Panc1 (cell line): ENCODE results near the gene CPXM1. TPM values are rescaled to one million over a fixed set of nuclear protein-coding genes. Genes with fewer than 3 reads are reported as not detected.

Experiments
- ATAC-seq: fragments of 200-7000 bp; cut with Tn5 transposase; 2 replicates; pipeline ENCODE4 v1.9.1; 2020; ENCODE audit warnings: mild to moderate bottlenecking, moderate library complexity
- BruUV-seq: library from RNA; stranded (reverse); fragments of 400-500 nt; replicated peaks from 2 replicates; lab custom pipeline; 2021; lab: Mats Ljungman, UMichigan
- CTCF ChIA-PET: fragments of 300-600 bp; sonication (Branson Sonifier 250); formaldehyde crosslinking; loops from one replicate; lab custom pipeline; 2022; ENCODE audit warnings: antibody characterized with exemption; lab: Charles Lee
- POLR2A ChIA-PET: fragments of 300-600 bp; sonication (Branson Sonifier 250); formaldehyde crosslinking; loops from one replicate; lab custom pipeline; 2022; ENCODE audit warnings: antibody characterized with exemption; lab: Charles Lee
- DNase-seq: peaks from one replicate; pipeline ENCODE4 v3.0.0-alpha.2; 2010; ENCODE audit warnings: low read depth, low spot score
- H3K27ac ChIP-seq: 2 replicates; pipeline ENCODE4 v1.5.1; 2011; ENCODE audit warnings: mild to moderate bottlenecking, low read length, inconsistent platforms
- H3K27me3 ChIP-seq: fragments of 200-500 bp; sonication (Bioruptor generic); 2 replicates; pipeline ENCODE4 v1.6.0; 2014; ENCODE audit warnings: low read length, inconsistent platforms; ENCODE audit not compliant: control insufficient read depth, insufficient read depth
- H3K36me3 ChIP-seq: fragments of 200-500 bp; sonication (Bioruptor generic); 2 replicates; pipeline ENCODE4 v1.5.1; 2014; ENCODE audit warnings: inconsistent platforms, mild to moderate bottlenecking, low read length, moderate library complexity; ENCODE audit not compliant: control insufficient read depth, insufficient read depth
- H3K4me1 ChIP-seq: 2 replicates; pipeline ENCODE4 v1.5.1; 2011; ENCODE audit warnings: inconsistent platforms, mild to moderate bottlenecking, low read length, moderate library complexity; ENCODE audit not compliant: control insufficient read depth, insufficient read depth
- H3K4me3 ChIP-seq, 2 experiments: 2 replicates each; pipeline ENCODE4 v1.5.1; 2011 to 2012; ENCODE audit warnings: low read depth in 2 of 2, low read length in 2 of 2, mild to moderate bottlenecking in 2 of 2, inconsistent platforms in 1 of 2, moderate library complexity in 1 of 2
- H3K9me3 ChIP-seq: fragments of 200-500 bp; sonication (Bioruptor generic); 2 replicates; pipeline ENCODE4 v1.5.1; 2014; ENCODE audit warnings: low read depth, mild to moderate bottlenecking, inconsistent platforms, low read length, moderate library complexity; ENCODE audit not compliant: control insufficient read depth, insufficient read depth
- CTCF ChIP-seq: fragments of 450-650 bp; IDR thresholded peaks from 2 replicates; pipeline ENCODE4 v1.5.1; 2017; ENCODE audit warnings: mild to moderate bottlenecking
- POLR2AphosphoS5 ChIP-seq: IDR thresholded peaks from 2 replicates; pipeline ENCODE4 v1.6.1; 2012; ENCODE audit warnings: mild to moderate bottlenecking, low read depth, low read length, moderate library complexity
- REST ChIP-seq, 2 experiments: IDR thresholded peaks; 2 replicates each; pipeline ENCODE4 v1.6.1; 2011 to 2012; ENCODE audit warnings: low read depth in 2 of 2, control low read depth in 1 of 2, low read length in 1 of 2, mild to moderate bottlenecking in 1 of 2, moderate library complexity in 1 of 2; ENCODE audit not compliant: insufficient read depth in 1 of 2
- SIN3A ChIP-seq: IDR thresholded peaks from 2 replicates; pipeline ENCODE4 v1.6.1; 2012; ENCODE audit warnings: low read depth, mild to moderate bottlenecking, low read length, moderate library complexity, borderline replicate concordance; ENCODE audit not compliant: insufficient read depth
- TCF7L2 ChIP-seq: IDR thresholded peaks from 2 replicates; pipeline ENCODE4 v1.6.1; 2011; ENCODE audit warnings: mild to moderate bottlenecking, low read depth, low read length, inconsistent platforms
- in situ Hi-C: cut with HindIII; loops from 2 replicates; pipeline ENCODE4 v1.10.0; 2016; ENCODE audit warnings: low sequenced_read_pairs, low pct_unique_long_range_greater_than_20kb
- intact Hi-C: fragments of 100-400 bp; cut with micrococcal nuclease; formaldehyde crosslinking; loops from one replicate; pipeline ENCODE4 v1.10.0; 2022; ENCODE audit not compliant: unreplicated experiment
- total RNA-seq: library from RNA; stranded (reverse); gene quantifications from one replicate; pipeline ENCODE4 v1.2.1, GENCODE V29; 2021; ENCODE audit not compliant: unreplicated experiment

The CPXM1 gene
- total RNA-seq, 1 experiment from 2014 or later: not detected

GRCh38 chr20:2768632-2769015 lies 31.8 kb downstream of the CPXM1 start:
- H3K9me3 ChIP-seq: no peaks in the 10 kb centered on the region
- no peak overlapping the region for H3K27ac ChIP-seq
- no peak for DNase-seq
- ChIA-PET POLR2A (no interaction called here), CTCF (interaction anchor here (0.6 kb wide), 1 partner anchor 11 kb away, joined by 3 read pairs; no protein-coding TSS in a partner anchor)
- in situ Hi-C loops: no loop called here
- peaks cover 11% of the 10 kb centered on the region for H3K4me1 ChIP-seq
- no peaks in the 10 kb centered on the region for H3K36me3 ChIP-seq
- BruUV-seq: no TSS peak
- TF ChIP-seq CTCF (no peak), SIN3A (no peak), REST (IDR thresholded peaks at IDR 0.05; ENCODE audit: insufficient read depth in 1 of 2, low read depth in 2 of 2, low read length in 1 of 2) (no peak), TCF7L2 (no peak), POLR2AphosphoS5 (no peak)
- no peak overlapping the region for H3K4me3 ChIP-seq
- intact Hi-C loops: no loop called here
- no peaks in the 10 kb centered on the region; the same call in 1 of the 2 replicates for H3K27me3 ChIP-seq
- ATAC-seq: no peak; the same call in 1 of the 2 replicates

DNA sequence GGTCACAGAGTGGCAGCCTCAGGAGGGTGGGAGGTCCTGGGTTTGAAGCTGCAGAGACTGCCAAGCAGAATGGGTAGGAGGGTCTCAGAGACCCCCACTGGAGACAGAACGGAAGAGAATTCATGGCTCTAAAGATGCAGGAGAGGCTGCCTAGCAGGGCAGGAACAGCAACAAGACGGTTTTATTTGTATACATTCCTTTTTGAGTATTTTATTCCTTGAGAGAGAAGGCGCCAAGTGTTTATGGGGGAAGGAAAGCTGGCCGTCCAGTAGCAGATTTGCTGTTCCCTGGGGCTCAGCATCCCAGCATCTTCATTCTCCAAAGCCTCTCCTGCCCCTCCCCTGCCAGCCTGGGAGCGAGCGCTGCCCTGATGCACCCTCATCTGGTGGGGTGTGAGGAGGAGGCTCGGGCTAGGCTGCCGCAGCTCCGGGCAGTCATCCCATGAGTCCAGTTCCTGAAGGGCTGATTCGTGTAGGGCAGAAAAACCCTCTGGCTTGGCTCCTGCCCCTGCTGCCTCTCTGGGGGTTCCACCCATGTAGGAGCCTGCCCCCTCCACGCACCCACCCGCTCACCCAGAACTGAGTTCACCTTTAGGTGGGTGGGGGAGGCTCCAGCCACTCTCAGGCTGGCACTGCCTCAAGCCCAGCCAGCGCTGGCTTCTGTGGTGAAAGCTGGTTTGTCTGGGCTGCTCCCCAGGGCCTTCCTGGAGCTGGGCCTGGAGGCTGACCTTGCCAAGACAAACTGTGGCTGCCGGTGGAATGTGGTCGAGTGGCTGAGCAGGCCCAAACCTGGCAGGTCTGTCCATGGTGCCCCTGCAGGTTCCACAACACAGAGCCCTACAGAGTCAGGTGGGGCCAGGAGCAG lies 32.4 kb downstream of the CPXM1 start:
- no peaks in the 10 kb centered on the region for H3K36me3 ChIP-seq
- no peaks in the 10 kb centered on the region for H3K9me3 ChIP-seq
- BruUV-seq: no TSS peak
- in situ Hi-C loops (no loop called here), intact Hi-C loops (no loop called here)
- peak; percentile 83 for ATAC-seq
- ChIA-PET POLR2A (interaction anchor here (0.6 to 0.7 kb wide), 2 partner anchors 160 to 568 kb away, joined by 3 to 8 read pairs; no protein-coding TSS in a partner anchor), CTCF (interaction anchor here (0.6 kb wide), 1 partner anchor 10 kb away, joined by 3 read pairs; no protein-coding TSS in a partner anchor)
- 0 out of 4 replicates have a peak, but pooled peaks of 1 of the 2 experiments have one; percentile 51 for TF ChIP-seq REST (IDR thresholded peaks at IDR 0.05; ENCODE audit: insufficient read depth in 1 of 2, low read depth in 2 of 2, low read length in 1 of 2)
- no peak for TF ChIP-seq TCF7L2
- no peak for DNase-seq
- peaks cover 11% of the 10 kb centered on the region for H3K4me1 ChIP-seq
- peak overlapping the region; percentile 9; the same call in 1 of the 2 replicates for H3K27ac ChIP-seq
- H3K27me3 ChIP-seq: no peaks in the 10 kb centered on the region; the same call in 1 of the 2 replicates
- H3K4me3 ChIP-seq: no peak overlapping the region
